ENCODE data around the gene INPPL1. TPM values are rescaled to one million over a fixed set of nuclear protein-coding genes. Genes with fewer than 3 reads are reported as not detected.

Gene INPPL1
- total RNA-seq, 4 donors from 2014 or later: 25.0 to 68.8 (median 41.2) TPM

DNA sequence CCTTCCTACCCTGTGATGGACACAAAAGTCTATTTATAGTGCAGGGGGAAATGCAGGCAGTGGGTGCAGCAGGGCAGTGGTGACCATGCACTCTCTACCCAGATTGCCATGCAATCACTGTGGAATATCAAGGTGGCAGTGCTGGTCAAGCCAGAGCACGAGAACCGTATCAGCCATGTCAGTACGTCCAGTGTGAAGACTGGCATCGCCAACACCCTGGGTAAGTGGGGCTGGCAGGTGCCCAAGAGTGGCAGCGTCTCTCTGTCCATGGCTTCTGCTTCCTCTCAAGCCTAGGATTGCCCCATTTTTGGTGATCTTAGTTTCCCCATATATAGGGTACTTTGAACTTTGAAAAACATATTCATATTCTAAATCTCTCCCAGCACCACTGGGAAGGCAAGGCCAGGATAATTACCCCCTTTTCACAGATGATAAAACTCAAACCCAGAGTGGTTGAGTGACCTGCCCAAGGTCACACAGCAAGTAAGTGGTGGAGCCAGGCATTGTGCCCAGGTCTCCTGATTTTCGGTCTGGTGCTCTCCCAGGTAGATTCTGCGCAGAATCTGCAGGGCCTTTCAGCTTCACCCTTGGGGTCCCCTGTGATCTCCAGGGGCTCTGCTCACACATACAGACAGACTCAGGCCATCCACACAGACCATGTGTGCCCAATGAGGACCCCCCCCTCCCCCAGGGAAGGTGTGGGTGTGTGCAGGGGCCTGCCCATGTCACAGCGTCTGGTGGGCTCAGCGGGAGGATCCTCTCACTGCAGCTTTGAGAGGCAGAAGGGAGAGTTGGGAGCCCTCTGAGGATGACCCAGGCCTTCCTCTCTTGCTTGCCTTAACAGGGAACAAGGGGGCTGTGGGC, 7.1 kb downstream of the INPPL1 start:
- TF ChIP-seq, protein P1, sequence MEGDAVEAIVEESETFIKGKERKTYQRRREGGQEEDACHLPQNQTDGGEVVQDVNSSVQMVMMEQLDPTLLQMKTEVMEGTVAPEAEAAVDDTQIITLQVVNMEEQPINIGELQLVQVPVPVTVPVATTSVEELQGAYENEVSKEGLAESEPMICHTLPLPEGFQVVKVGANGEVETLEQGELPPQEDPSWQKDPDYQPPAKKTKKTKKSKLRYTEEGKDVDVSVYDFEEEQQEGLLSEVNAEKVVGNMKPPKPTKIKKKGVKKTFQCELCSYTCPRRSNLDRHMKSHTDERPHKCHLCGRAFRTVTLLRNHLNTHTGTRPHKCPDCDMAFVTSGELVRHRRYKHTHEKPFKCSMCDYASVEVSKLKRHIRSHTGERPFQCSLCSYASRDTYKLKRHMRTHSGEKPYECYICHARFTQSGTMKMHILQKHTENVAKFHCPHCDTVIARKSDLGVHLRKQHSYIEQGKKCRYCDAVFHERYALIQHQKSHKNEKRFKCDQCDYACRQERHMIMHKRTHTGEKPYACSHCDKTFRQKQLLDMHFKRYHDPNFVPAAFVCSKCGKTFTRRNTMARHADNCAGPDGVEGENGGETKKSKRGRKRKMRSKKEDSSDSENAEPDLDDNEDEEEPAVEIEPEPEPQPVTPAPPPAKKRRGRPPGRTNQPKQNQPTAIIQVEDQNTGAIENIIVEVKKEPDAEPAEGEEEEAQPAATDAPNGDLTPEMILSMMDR (IDR thresholded peaks at IDR 0.05): no peak
- TF ChIP-seq POLR2A (IDR thresholded peaks at IDR 0.05): no peak
- intact Hi-C loops (cut with DNase I; ENCODE audit: low total_unique reads): no loop called here
- H3K4me3 ChIP-seq (ENCODE audit: low read depth, poor library complexity, severe bottlenecking): no peak overlapping the region
- peak in 1 of 2 donors; percentile 81 for DNase-seq (ENCODE audit: low spot score in 2 of 2)
- 80 to 95% methylated on average over 7 to 9 of the region's 9 CpGs for WGBS, 2 donors

DNA sequence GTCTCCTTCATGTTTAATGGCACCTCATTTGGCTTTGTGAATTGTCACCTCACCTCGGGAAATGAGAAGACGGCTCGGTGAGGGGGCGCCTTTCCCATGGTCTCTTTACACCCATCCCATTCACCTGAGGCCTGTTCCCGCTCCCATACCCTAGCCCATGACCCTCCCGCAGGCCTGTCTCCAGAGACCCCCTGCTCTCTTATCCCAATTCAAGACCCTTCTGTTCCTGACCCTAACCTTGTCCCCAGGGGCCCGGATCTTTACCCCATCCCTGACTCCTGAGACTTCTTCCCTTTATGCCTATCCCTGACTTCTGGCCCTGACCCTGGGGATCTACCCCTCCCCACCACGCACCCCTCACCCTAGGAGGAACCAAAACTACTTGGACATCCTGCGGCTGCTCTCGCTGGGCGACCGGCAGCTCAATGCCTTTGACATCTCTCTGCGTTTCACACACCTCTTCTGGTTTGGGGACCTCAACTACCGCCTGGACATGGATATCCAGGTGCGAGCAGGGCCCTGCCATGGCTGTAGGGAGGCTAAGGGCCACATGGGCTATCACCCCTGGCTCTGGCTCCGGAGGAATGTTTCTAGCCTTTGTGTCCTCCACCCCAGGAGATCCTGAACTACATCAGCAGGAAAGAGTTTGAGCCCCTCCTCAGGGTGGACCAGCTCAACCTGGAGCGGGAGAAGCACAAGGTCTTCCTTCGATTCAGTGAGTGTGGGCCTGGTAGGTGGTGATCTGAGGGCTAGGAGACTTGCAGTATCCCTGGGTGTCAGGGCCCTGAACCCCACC, 7.9 kb downstream of the INPPL1 start:
- no peak overlapping the region for H3K4me3 ChIP-seq (ENCODE audit: low read depth, poor library complexity, severe bottlenecking)
- WGBS, 2 donors: 93 to 94% methylated on average over 18 of the region's 18 CpGs
- intact Hi-C loops (cut with DNase I; ENCODE audit: low total_unique reads): no loop called here
- DNase-seq (ENCODE audit: low spot score in 2 of 2): peak; percentile 5 to 57
- no peak for TF ChIP-seq POLR2A (IDR thresholded peaks at IDR 0.05)
- TF ChIP-seq, protein P1 (IDR thresholded peaks at IDR 0.05): no peak

GRCh38 chr11:72233056-72233772, 8.6 kb downstream of the INPPL1 start:
- peak; percentile 9 to 72 for DNase-seq (ENCODE audit: low spot score in 2 of 2)
- no peak overlapping the region for H3K4me3 ChIP-seq (ENCODE audit: low read depth, poor library complexity, severe bottlenecking)
- intact Hi-C loops (cut with DNase I; ENCODE audit: low total_unique reads): no loop called here
- TF ChIP-seq, protein P1 (IDR thresholded peaks at IDR 0.05): no peak
- no peak for TF ChIP-seq POLR2A (IDR thresholded peaks at IDR 0.05)
- 88 to 90% methylated on average over 13 of the region's 13 CpGs for WGBS, 2 donors

DNA sequence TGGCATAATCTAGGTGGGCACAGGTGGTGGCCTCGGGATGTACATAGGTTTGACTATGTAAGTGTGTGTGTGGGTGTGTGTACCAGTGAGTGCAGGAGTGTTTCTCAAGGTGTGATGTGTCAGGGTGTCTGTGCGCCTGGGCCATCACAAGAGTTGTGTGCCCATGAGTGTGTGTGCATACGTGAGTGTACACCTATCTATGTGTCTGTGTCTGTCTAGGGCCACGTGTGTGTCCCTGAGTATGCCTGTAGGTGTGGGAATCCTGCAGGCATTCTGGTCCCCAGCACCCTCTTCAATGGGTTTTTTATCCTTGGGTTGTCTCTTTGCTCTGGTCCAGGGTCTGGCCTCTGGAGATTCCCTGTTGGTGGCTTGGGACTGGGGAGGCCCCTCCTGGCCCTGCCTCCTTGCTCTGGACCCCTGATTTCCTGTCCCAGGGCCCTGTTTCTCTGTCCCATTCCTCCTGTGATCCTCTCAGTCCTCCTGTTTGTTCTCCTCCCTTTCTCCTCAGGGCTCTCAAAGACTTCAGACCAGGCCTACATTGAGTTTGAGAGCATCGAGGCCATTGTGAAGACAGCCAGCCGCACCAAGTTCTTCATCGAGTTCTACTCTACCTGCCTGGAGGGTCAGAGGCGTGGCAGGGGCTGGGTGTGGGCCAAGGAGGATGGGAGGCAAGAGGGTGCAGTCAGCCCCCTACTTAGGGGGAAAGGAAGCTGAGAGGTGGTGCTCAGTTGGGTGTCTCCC, 9.4 kb downstream of the INPPL1 start:
- H3K4me3 ChIP-seq (ENCODE audit: low read depth, poor library complexity, severe bottlenecking): no peak overlapping the region
- WGBS, 2 donors: 80 to 85% methylated on average over 8 of the region's 8 CpGs
- peak in 1 of 2 donors; percentile 63 for DNase-seq (ENCODE audit: low spot score in 2 of 2)
- intact Hi-C loops (cut with DNase I; ENCODE audit: low total_unique reads): no loop called here
- no peak for TF ChIP-seq POLR2A (IDR thresholded peaks at IDR 0.05)
- TF ChIP-seq, protein P1 (IDR thresholded peaks at IDR 0.05): no peak

GRCh38 chr11:72234514-72234830, 9.9 kb downstream of the INPPL1 start:
- intact Hi-C loops (cut with DNase I; ENCODE audit: low total_unique reads): no loop called here
- TF ChIP-seq, protein P1 (IDR thresholded peaks at IDR 0.05): no peak
- TF ChIP-seq POLR2A (IDR thresholded peaks at IDR 0.05): no peak
- DNase-seq (ENCODE audit: low spot score in 2 of 2): peak in 1 of 2 donors; percentile 23
- no peak overlapping the region for H3K4me3 ChIP-seq (ENCODE audit: low read depth, poor library complexity, severe bottlenecking)
- WGBS, 2 donors: 65 to 72% methylated on average over 3 of the region's 3 CpGs

All from lower leg skin (tissue), 4 donors.